Upper lobe of left lung (tissue), 6 donors: ENCODE measurements around the gene ATP5ME. TPM values are rescaled to one million over a fixed set of nuclear protein-coding genes. Genes with fewer than 3 reads are reported as not detected.

Source experiments
- ATAC-seq, 2 donors: fragments of 200-7000 bp; cut with Tn5 transposase; one replicate each; pipeline ENCODE4 v1.9.1; 2022; ENCODE audit warnings: mild to moderate bottlenecking in 2 of 2, moderate library complexity in 2 of 2; ENCODE audit not compliant: low FRiP score in 2 of 2
- DNase-seq, 2 donors: peaks; one replicate each; pipeline ENCODE4 v3.0.0-alpha.2; 2019 to 2020
- H3K27ac ChIP-seq, 4 donors: fragments of 200-600 bp; sonication (generic); one replicate each; pipeline ENCODE4 v1.5.1; 2016 to 2019
- H3K27me3 ChIP-seq, 4 donors: fragments of 200-600 bp; sonication (generic); one replicate each; pipeline ENCODE4 v1.5.1; 2017 to 2019
- H3K36me3 ChIP-seq, 4 donors: fragments of 200-600 bp; sonication (generic); one replicate each; pipeline ENCODE4 v1.5.1; 2016 to 2019
- H3K4me1 ChIP-seq, 4 donors: fragments of 200-600 bp; sonication (generic); one replicate each; pipeline ENCODE4 v1.5.1; 2018 to 2019
- H3K4me3 ChIP-seq, 4 donors: fragments of 200-600 bp; sonication (generic); one replicate each; pipeline ENCODE4 v1.5.1; 2017 to 2019; ENCODE audit warnings: mild to moderate bottlenecking in 2 of 4, moderate library complexity in 1 of 4
- H3K9me3 ChIP-seq, 4 donors: fragments of 200-600 bp; sonication (generic); one replicate each; pipeline ENCODE4 v1.5.1; 2018 to 2019
- CTCF ChIP-seq, 6 experiments: fragments of 450-650 bp in 4 of 6; fragments of 200-600 bp in 2 of 6; sonication (generic) in 2 of 6; IDR thresholded peaks; one replicate each; pipeline ENCODE4 v1.5.1; 2016 to 2019; ENCODE audit warnings: antibody characterized with exemption in 6 of 6
- EP300 ChIP-seq, 4 donors: sonication (generic); formaldehyde crosslinking; IDR thresholded peaks; one replicate each; pipeline ENCODE4 v1.5.1; 2017; ENCODE audit warnings: antibody characterized with exemption in 4 of 4, control low read depth in 2 of 4
- POLR2A ChIP-seq, 4 donors: fragments of 450-650 bp; IDR thresholded peaks; one replicate each; pipeline ENCODE4 v1.5.1; 2016 to 2017; ENCODE audit warnings: antibody characterized with exemption in 4 of 4, mild to moderate bottlenecking in 2 of 4
- POLR2AphosphoS5 ChIP-seq, 2 donors: sonication (generic); formaldehyde crosslinking; IDR thresholded peaks; one replicate each; pipeline ENCODE4 v1.5.1; 2017; ENCODE audit warnings: antibody characterized with exemption in 2 of 2
- WGBS, 2 donors: methylation state at CpG; one replicate each; pipeline ENCODE4 v1.1.5; 2017 to 2018; 5-methylcytosine and 5-hydroxymethylcytosine counted together
- total RNA-seq, 6 donors: library from RNA; depleted of rRNA in 4 of 6; stranded (reverse); fragments of >200 nt in 4 of 6; gene quantifications; one replicate each; pipeline versions ENCODE4 v1.1.0 to v1.2.1, GENCODE V29; 2016 to 2021
- donor health status: DM: no; HTN: no; CAD: no; lungs with moderate emphysema.
- donor health status: DM: no; HTN: yes; CAD: no; lungs with severe emphysema.

Gene ATP5ME
- total RNA-seq, 6 donors from 2014 or later: 22.6 to 216 (median 106) TPM

GRCh38 chr4:680091-680490 lies 6.0 kb upstream of the ATP5ME start:
- no peaks in the 10 kb centered on the region for H3K9me3 ChIP-seq
- H3K27ac ChIP-seq: no peak overlapping the region
- no peaks in the 10 kb centered on the region for H3K27me3 ChIP-seq
- no peaks in the 10 kb centered on the region for H3K36me3 ChIP-seq
- TF ChIP-seq POLR2AphosphoS5 (IDR thresholded peaks at IDR 0.05): no peak
- no peak for TF ChIP-seq POLR2A (IDR thresholded peaks at IDR 0.05)
- no peak for TF ChIP-seq CTCF (IDR thresholded peaks at IDR 0.05)
- TF ChIP-seq EP300 (IDR thresholded peaks at IDR 0.05): no peak
- ATAC-seq (no peak), DNase-seq (peak in 1 of 2 donors; percentile 75)
- WGBS, 2 donors: 76 to 85% methylated on average over 7 to 9 of the region's 9 CpGs
- no peak overlapping the region for H3K4me3 ChIP-seq
- H3K4me1 ChIP-seq: peaks cover 26 to 47% (median 31%) of the 10 kb centered on the region in 4 donors

- no peaks in the 10 kb centered on the region for H3K36me3 ChIP-seq
- no peak for TF ChIP-seq EP300 (IDR thresholded peaks at IDR 0.05)
- no peaks in the 10 kb centered on the region for H3K27me3 ChIP-seq
- DNase-seq (peak in 1 of 2 donors; percentile 33), ATAC-seq (no peak)
- WGBS, 2 donors: 80 to 86% methylated on average over 8 to 11 of the region's 11 CpGs
- H3K9me3 ChIP-seq: no peaks in the 10 kb centered on the region
- H3K4me3 ChIP-seq: no peak overlapping the region
- H3K27ac ChIP-seq: no peak overlapping the region
- peaks cover 28 to 52% (median 34%) of the 10 kb centered on the region in 4 donors for H3K4me1 ChIP-seq
Measured at GRCh38 chr4:679629-680028, 5.6 kb upstream of the ATP5ME start.

- DNase-seq (peak in 1 of 2 donors; percentile 69), ATAC-seq (no peak)
- WGBS, 2 donors: 86 to 87% methylated on average over 3 to 13 of the region's 13 CpGs
- no peaks in the 10 kb centered on the region for H3K36me3 ChIP-seq
- H3K4me1 ChIP-seq: peaks cover 27 to 52% (median 32%) of the 10 kb centered on the region in 4 donors
- H3K27ac ChIP-seq: no peak overlapping the region
- no peaks in the 10 kb centered on the region for H3K9me3 ChIP-seq
- TF ChIP-seq CTCF (IDR thresholded peaks at IDR 0.05) (no peak), POLR2AphosphoS5 (IDR thresholded peaks at IDR 0.05) (no peak), EP300 (IDR thresholded peaks at IDR 0.05) (no peak), POLR2A (IDR thresholded peaks at IDR 0.05) (no peak)
- no peaks in the 10 kb centered on the region for H3K27me3 ChIP-seq
- no peak overlapping the region for H3K4me3 ChIP-seq
Measured at GRCh38 chr4:679104-679481, 5.0 kb upstream of the ATP5ME start.

GRCh38 chr4:678331-679103 lies 4.4 kb upstream of the ATP5ME start:
- TF ChIP-seq POLR2AphosphoS5 (IDR thresholded peaks at IDR 0.05) (no peak), CTCF (IDR thresholded peaks at IDR 0.05) (no peak), EP300 (IDR thresholded peaks at IDR 0.05) (no peak), POLR2A (IDR thresholded peaks at IDR 0.05) (no peak)
- Histone ChIP-seq H3K27me3 (no peaks in the 10 kb centered on the region), H3K27ac (no peak overlapping the region), H3K4me1 (peaks cover 22 to 51% (median 28%) of the 10 kb centered on the region in 4 donors), H3K4me3 (no peak overlapping the region), H3K9me3 (no peaks in the 10 kb centered on the region), H3K36me3 (no peaks in the 10 kb centered on the region)
- WGBS, 2 donors: 79 to 93% methylated on average over 3 to 12 of the region's 14 CpGs
- DNase-seq (peak in 1 of 2 donors; percentile 66), ATAC-seq (no peak)

GRCh38 chr4:677431-678293 lies 3.6 kb upstream of the ATP5ME start:
- DNase-seq: peak in 1 of 2 donors; percentile 68
- Histone ChIP-seq H3K4me3 (no peak overlapping the region), H3K27me3 (no peaks in the 10 kb centered on the region), H3K9me3 (no peaks in the 10 kb centered on the region), H3K36me3 (peaks cover 0 to 3% (median 1%) of the 10 kb centered on the region in 4 donors), H3K27ac (no peak overlapping the region), H3K4me1 (peaks cover 25 to 52% (median 33%) of the 10 kb centered on the region in 4 donors)
- no peak for ATAC-seq
- WGBS, 2 donors: 68 to 74% methylated on average over 20 to 26 of the region's 26 CpGs
- TF ChIP-seq POLR2AphosphoS5 (IDR thresholded peaks at IDR 0.05): no peak
- no peak for TF ChIP-seq POLR2A (IDR thresholded peaks at IDR 0.05)
- no peak for TF ChIP-seq CTCF (IDR thresholded peaks at IDR 0.05)
- TF ChIP-seq EP300 (IDR thresholded peaks at IDR 0.05): no peak
